C4-2B (cell line): Measurements from ENCODE around the gene GABPA.

Source experiments
- CTCF ChIP-seq: fragments of 450-650 bp; conservative IDR thresholded peaks from 2 replicates; pipeline ENCODE4 v1.5.1; 2017; ENCODE audit warnings: mild to moderate bottlenecking
- ZFX ChIP-seq: fragments of 450-650 bp; IDR thresholded peaks from 2 replicates; pipeline ENCODE4 v1.6.1; 2017

DNA sequence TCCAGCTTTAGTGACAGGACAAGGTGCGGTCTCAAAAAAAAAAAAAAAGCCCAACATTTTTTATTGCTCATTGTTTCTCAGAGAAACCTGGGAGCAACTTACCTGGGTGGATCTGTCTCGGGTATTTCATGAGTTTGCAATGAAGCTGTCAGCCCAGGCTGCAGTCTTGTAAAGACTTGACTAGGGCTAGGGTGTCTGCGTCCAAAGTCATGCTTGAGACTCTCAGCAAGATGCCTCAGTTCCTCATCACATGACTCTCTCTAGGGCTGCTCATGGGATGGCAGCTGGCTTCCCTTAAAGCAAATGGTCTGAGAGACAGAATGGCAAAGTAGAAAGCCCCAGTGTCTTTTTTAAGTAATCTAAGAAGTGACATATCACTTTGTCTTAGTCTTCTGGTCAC lies 8.1 kb downstream of the GABPA start:
- TF ChIP-seq CTCF (no peak), ZFX (no peak)
